Posterior vena cava (tissue), 2 donors: ENCODE results near the gene MAL. TPM values are rescaled to one million over a fixed set of nuclear protein-coding genes. Genes with fewer than 3 reads are reported as not detected.

Source experiments
- DNase-seq: peaks from one replicate; pipeline ENCODE4 v3.0.0-alpha.2; 2020; ENCODE audit warnings: low spot score
- intact Hi-C, 2 donors: fragments of 100-400 bp; cut with DNase I; formaldehyde crosslinking; loops; one replicate each; pipeline versions ENCODE4 v1.14.1 to v1.14.2; 2022 to 2023
- total RNA-seq, 2 donors: library from RNA; stranded (reverse); fragmentation: NEBNext Ultra II Directional; extraction: Animal tissue kit (Norgen Biotek cat#: 25700); gene quantifications; one replicate each; pipeline ENCODE4 v1.2.1, GENCODE V29; 2021
- donor health status: DM: yes; HTN: yes; CAD: no.
- donor health status: DM: yes; HTN: yes; CAD: no.

The MAL gene
- total RNA-seq, 2 donors from 2014 or later: 1.0 to 1.6 TPM

GRCh38 chr2:94994914-94995552 is 30.5 kb upstream of the MAL start:
- intact Hi-C loops: no loop called here
- DNase-seq: peak; percentile 18

DNA sequence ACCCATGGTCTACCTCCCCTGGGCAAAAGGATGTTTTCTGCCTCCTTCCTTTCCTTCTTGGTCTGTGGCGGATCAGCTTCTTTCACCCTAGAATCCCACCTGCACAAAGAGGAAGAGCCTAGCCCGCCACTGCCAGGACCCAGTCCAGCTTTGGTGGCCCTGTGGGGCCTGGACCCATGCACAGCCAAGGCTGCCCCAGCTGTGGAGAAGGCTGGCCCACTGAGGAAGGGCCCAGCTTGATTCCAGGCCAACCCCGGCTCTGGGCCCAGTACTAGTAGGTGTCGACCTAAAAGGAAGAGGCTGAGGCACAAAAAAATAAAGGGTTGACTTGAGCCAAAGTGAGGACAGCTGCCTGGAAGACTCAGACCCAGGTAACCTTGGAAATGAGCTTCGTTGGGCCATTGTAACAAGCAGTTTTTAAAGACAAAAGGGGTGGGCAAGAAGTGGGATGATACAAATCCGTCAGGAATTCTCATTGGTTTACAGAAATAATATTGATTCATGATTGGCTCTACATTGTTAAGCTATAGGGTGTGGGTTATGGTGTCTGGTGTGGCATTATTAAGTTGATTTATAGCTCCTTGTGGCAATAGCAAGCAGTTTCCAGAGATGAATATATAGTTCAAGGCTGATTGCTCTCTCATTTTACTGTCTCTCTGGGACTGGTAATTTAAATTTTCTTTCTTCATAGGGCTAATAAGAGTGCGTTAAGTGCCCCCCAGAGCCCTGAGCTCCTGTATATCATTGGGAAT is 29.8 kb upstream of the MAL start:
- peak; percentile 46 for DNase-seq
- intact Hi-C loops: no loop called here

GRCh38 chr2:94996305-94997100 is 29.0 kb upstream of the MAL start:
- intact Hi-C loops: no loop called here
- DNase-seq: peak; percentile 54

DNA sequence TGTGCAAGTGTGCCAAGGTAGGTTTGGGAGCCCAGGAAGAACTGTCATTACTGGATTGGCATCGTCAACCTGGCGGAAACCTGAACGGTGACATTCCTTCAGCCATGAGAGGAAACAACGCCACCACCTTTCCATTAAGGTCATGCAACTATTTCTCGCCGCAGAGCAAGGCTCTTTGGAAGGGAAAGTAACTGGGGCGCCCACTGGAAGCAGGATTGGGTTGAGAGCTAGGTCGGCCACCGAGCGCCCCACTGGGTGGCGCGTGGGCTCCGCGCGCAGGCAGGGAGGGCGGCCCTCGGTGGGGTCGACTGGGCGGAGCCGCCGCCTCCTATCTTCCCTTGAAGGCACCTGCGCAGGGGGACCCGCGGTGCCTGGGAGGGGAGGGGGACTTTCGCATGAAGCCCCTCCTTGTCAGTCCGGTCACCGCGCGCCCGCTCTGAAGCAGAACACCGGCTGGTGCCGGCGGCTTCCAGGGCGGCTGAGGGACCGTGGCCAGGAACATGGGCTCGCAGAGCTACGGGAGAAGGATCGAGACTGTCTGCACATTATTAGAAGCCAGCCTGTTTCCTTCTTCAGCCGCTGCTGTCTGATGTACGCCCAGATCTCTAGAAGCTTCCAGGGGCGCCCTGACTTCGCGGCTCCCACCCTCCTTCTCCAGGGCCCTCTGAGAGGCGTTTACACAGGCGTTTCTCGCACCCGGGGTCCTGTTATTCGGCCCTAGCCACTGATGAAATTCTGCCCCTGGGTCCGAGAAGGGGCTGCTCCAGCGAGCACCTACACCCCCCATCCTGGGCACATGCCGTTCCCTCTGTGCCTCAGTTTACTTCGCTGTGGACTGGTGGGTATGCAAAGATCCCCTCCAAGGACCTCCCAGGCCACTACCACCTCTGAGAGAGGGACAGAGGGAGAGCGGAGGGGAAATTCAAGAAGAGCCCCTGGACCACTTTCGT is 27.3 kb upstream of the MAL start:
- peak; percentile 70 for DNase-seq

GRCh38 chr2:94999431-94999883 is 26.1 kb upstream of the MAL start:
- intact Hi-C loops: no loop called here
- DNase-seq: peak; percentile 57

More for the DNA sequence above, 27.3 kb upstream of the MAL start:
- intact Hi-C loops: no loop called here

- DNase-seq: peak; percentile 66
These were observed 24.4 kb upstream of the MAL start for GRCh38 chr2:95001051-95001562.

DNA sequence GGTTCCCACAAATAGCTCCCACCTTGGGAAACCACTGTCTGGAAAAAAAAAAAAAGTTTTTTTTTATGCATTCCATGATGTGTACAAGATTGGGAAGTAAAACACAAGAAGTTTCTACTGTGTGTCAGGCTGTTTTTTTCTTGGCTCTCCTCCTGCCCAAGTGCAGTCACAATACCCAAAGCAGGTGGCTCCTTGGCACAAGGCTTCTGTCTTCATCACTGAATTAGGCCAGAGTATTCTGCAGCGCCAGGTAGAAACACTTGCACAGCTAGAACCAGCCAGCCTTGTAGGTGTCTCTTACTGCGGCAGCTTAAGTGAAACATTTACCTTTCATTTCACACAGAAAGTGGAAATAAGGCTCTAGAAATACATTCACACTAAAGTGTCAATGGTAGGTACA is 23.8 kb upstream of the MAL start:
- DNase-seq: peak; percentile 24
- intact Hi-C loops: no loop called here

More at GRCh38 chr2:95001051-95001562, 24.4 kb upstream of the MAL start:
- intact Hi-C loops: no loop called here

DNA sequence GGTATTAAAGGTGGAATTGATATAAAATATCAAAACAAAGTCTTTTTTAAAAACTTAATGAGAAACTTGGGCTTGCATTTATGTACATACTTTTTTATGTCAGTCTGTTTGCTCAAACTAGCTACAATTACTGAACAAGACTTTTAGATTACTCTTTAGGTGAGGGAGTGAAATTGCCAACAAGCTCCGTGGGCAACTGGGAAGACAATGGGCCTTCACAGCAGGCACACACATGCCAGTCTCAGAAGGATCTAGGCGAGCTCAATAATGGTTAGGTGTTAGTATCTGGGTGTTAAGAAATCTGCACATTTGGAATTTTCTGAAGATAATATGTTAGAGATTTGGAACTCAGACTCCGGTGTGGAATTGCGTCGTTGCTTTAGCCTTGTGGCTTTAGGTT is 23.0 kb upstream of the MAL start:
- DNase-seq: peak; percentile 11
- intact Hi-C loops: no loop called here

DNA sequence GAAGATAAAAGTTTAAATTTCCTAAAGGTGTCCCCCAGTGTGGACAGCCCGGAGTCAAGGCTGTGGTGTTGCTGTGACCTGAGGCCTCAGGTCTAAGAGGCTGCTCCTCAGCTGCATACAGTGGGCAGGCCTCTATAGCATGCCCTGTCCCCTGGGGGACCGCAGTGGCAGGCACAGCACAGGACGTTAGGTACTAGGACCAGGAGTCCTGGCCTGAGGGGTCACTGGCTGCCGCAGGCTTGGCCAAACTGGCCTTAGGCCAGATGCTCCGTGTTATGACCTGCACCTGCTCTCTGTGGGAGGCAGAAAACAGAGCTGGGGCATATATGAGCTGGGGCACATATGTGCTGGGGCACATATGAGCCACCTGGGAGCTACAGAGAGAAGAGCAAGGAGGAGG is 21.2 kb upstream of the MAL start:
- intact Hi-C loops: no loop called here
- no peak for DNase-seq

- intact Hi-C loops: no loop called here
- DNase-seq: peak; percentile 56
These were observed 20.8 kb upstream of the MAL start for GRCh38 chr2:95004711-95005110.

DNA sequence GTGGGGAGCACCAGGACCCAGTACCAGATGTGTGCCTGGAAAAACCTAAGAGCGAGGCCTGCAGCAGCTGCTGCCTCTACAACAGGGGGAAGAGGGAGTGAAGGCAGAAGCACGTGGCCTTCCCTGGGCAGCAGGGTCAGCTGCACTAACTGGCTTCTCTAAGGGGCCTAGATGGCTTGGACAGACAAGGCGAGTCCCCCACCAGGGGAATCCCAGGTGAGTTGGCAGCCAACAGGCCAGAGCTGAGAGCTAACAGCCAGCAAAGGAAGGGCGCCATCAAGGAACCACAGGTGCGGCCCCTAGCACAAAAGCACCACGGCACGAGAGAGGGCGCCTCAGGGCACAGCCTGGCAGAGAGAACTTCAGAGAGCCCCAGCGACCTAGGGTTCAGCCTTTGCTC is 19.8 kb upstream of the MAL start:
- DNase-seq: peak; percentile 16
- intact Hi-C loops: no loop called here

DNA sequence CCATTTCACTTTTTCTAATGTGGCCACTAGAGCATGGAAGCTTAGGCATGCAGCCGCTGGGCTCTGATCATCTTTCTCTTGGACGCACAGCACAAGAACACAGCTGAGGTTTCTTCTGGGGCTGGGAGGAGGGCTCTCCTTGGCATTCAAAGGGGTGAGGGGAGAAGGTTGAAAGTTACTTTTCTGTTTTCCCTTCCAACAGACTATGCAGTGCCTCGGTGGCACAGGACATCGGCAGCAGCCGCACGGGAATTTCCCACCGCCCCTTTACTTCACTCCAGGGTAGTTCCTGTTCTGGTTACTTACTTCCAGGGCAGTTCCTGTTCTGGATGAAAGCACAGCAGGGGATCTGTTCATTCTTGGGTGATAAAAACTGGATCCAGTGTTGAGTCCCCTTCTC is 18.9 kb upstream of the MAL start:
- peak; percentile 38 for DNase-seq
- intact Hi-C loops: no loop called here

- intact Hi-C loops: no loop called here
- DNase-seq: peak; percentile 62
These were observed 18.4 kb upstream of the MAL start for GRCh38 chr2:95007031-95007609.

- DNase-seq: peak; percentile 58
- intact Hi-C loops: no loop called here
These were observed 17.7 kb upstream of the MAL start for GRCh38 chr2:95007822-95008221.

DNA sequence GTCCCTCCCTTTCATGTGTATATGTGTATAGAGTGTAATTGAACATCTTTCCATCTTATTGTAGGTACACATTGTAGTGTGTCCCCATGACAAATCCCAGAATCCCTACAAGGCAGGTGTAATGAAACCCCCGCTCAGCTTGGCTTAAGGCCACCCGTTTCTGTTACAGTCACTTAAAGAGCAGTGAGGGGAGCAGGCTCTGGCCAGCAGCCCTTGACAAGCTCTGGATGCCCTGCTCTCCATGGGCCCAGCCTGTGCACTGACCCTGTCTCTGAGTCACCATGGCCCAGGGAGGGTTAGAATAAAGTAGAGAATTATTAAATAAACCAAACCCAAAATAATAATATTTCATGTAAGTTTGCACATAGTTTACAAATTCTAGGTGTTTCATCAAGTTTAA is 17.2 kb upstream of the MAL start:
- intact Hi-C loops: no loop called here

DNA sequence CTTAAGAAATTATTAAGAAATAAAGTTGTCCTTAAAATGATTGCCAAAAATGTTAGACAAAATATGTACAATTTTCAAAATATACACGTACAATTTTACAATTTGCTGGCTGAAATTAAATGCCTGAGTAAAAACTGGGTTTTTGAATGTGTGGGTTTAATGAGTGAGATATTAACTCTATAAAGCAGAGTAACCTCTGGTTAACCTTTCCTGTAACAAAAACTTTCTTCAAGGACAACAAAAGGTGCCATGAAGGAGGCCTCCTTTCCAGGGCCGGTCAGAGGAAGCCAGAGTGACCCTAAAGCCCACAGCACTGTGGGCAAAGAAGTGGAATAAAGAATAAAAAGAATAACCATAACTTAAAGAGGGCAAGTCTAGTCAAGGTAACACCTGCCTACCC is 16.5 kb upstream of the MAL start:
- intact Hi-C loops: no loop called here
- DNase-seq: no peak

More for the DNA sequence above, 17.2 kb upstream of the MAL start:
- DNase-seq: peak; percentile 54

DNA sequence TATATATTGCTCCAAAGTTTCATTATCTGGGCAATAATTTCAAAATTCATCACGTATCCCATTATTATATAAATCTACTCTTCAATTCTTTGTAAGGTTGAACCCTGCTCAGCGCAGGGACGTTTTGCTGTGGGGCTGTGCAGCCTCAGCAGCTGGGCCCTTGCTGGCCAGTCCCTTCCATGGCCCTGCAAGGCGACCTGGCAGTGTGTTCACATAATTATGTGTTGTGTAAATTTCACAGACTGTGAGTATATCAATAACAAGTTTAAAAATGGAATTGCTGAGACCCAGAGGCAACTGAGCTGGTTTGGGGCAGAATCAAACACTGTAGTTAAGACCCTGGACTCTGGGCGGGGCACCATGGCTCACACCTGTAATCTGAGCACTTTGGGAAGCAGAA is 16.1 kb upstream of the MAL start:
- peak; percentile 61 for DNase-seq
- intact Hi-C loops: no loop called here

DNA sequence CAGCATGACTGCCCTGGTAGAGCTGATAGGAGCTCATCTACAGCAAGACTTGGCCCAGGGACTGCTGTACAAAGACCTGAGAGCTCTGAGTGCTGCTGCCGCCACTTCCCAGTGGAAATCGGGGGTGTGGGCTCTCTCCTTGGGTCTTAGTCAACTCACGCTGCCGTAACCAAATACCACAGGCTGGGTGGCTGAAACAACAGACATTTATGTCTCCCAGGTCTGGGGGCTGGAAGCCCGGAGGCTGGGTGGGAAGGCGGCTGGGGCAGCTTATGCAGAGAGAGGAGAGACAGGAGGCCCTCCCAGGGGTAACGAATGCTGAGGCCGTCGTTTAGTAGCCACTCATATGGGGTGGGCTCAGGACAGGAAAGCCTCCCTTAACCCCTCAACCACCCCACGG is 15.4 kb upstream of the MAL start:
- intact Hi-C loops: no loop called here
- peak; percentile 42 for DNase-seq
